Left lung (tissue), 14 donors: ENCODE data around the gene PTPRB. TPM values are rescaled to one million over a fixed set of nuclear protein-coding genes. Genes with fewer than 3 reads are reported as not detected.

Source experiments
- ATAC-seq: fragments of 200-7000 bp; cut with Tn5 transposase; one replicate; pipeline ENCODE4 v1.9.1; 2020; ENCODE audit warnings: moderate library complexity
- DNase-seq, 4 donors: peaks; one replicate each; pipeline ENCODE4 v3.0.0-alpha.2; 2013 to 2020
- H3K27ac ChIP-seq, 2 donors: fragments of 200-600 bp; sonication (generic) in 1 of 2; one replicate each; pipeline versions ENCODE4 v1.5.0 to v1.8.0; 2020 to 2021
- H3K27me3 ChIP-seq, 2 donors: fragments of 200-600 bp; sonication (generic) in 1 of 2; one replicate each; pipeline versions ENCODE4 v1.5.0 to v1.8.0; 2020 to 2021
- H3K36me3 ChIP-seq, 2 donors: fragments of 200-600 bp; sonication (generic) in 1 of 2; one replicate each; pipeline versions ENCODE4 v1.5.0 to v1.8.0; 2020 to 2021
- H3K4me1 ChIP-seq, 2 donors: fragments of 200-600 bp; one replicate each; pipeline ENCODE4 v1.8.0; 2021
- H3K4me3 ChIP-seq, 2 donors: fragments of 200-600 bp; sonication (generic) in 1 of 2; one replicate each; pipeline versions ENCODE4 v1.5.0 to v1.8.0; 2020 to 2021; ENCODE audit warnings: mild to moderate bottlenecking in 1 of 2
- H3K9me3 ChIP-seq, 2 donors: fragments of 200-600 bp; sonication (generic) in 1 of 2; one replicate each; pipeline versions ENCODE4 v1.5.0 to v1.8.0; 2020 to 2021
- CTCF ChIP-seq, 2 donors: fragments of 200-600 bp; sonication (generic) in 1 of 2; IDR thresholded peaks; one replicate each; pipeline versions ENCODE4 v1.5.0 to v1.8.0; 2021; ENCODE audit warnings: antibody characterized with exemption in 2 of 2
- intact Hi-C, 2 donors: fragments of 100-400 bp; cut with DNase I; formaldehyde crosslinking; loops; one replicate each; pipeline versions ENCODE4 v1.11.2 to v1.14.2; 2022
- long read RNA-seq, 12 donors: library from polyadenylated mRNA in 2 of 12; unstranded in 2 of 12; transcript quantifications; one replicate each; pipeline ENCODE4 v2.0.0 and lab custom pipeline, GENCODE V29; 2019 to 2026
- polyA plus RNA-seq, 6 donors: library from polyadenylated mRNA; unstranded; fragments of 120-200 nt; gene quantifications; one replicate each; pipeline ENCODE4 v1.2.1, GENCODE V29; 2013; ENCODE audit not compliant: insufficient read length in 6 of 6
- total RNA-seq, 2 donors: library from RNA; stranded (reverse); fragmentation: NEBNext Ultra II Directional; extraction: Animal tissue kit (Norgen Biotek cat#: 25700); gene quantifications; one replicate each; pipeline ENCODE4 v1.2.1, GENCODE V29; 2021
- donor health status: DM: no; HTN: yes; CAD: no.
- donor health status: DM: no; HTN: no; CAD: no.

The PTPRB gene
- total RNA-seq (10 to 100 TPM; 41.8 to 83.2 TPM), polyA plus RNA-seq (10 to 100 TPM; 34.6 to 42.3 (median 36.7) TPM)
- long read RNA-seq, donor 1, partial matches to known transcripts: 6 of 8 reads
- long read RNA-seq, donor 1, other reads (novel, unspliced or antisense): 0 of 8 reads
- long read RNA-seq, donor 2, partial matches to known transcripts: 11 of 13 reads
- long read RNA-seq, donor 2, other reads (novel, unspliced or antisense): 0 of 13 reads
- long read RNA-seq, donor 3, partial matches to known transcripts: 0 of 1 reads
- long read RNA-seq, donor 3, other reads (novel, unspliced or antisense): 0 of 1 reads
- long read RNA-seq, donor 4, partial matches to known transcripts: 1 of 5 reads
- long read RNA-seq, donor 4, other reads (novel, unspliced or antisense): 3 of 5 reads
- long read RNA-seq, donor 5, partial matches to known transcripts: 0 of 1 reads
- long read RNA-seq, donor 5, other reads (novel, unspliced or antisense): 0 of 1 reads
- long read RNA-seq, donor 6, partial matches to known transcripts: 0 of 3 reads
- long read RNA-seq, donor 6, other reads (novel, unspliced or antisense): 0 of 3 reads
- long read RNA-seq, donor 7: 0 reads
- long read RNA-seq, donor 8, partial matches to known transcripts: 0 of 2 reads
- long read RNA-seq, donor 8, other reads (novel, unspliced or antisense): 0 of 2 reads
- long read RNA-seq, donor 9: 0 reads
- long read RNA-seq, donor 10, partial matches to known transcripts: 1 of 1 reads
- long read RNA-seq, donor 10, other reads (novel, unspliced or antisense): 0 of 1 reads
- long read RNA-seq, donor 11: 0 reads
- long read RNA-seq, donor 12, partial matches to known transcripts: 5 of 5 reads
- long read RNA-seq, donor 12, other reads (novel, unspliced or antisense): 0 of 5 reads

GRCh38 chr12:70637303-70638085 lies at the start of gene PTPRB:
Gene PTPRB (minus strand): TSS chr12:70637429. CDS start chr12:70637395, 34 bp downstream.
- DNase-seq: no peak
- Histone ChIP-seq H3K4me1 (no peaks in the 10 kb centered on the region), H3K36me3 (no peaks in the 10 kb centered on the region), H3K9me3 (no peaks in the 10 kb centered on the region), H3K27me3 (no peaks in the 10 kb centered on the region), H3K4me3 (peak within 1 kb of the TSS in 1 of 2 donors; percentile 27), H3K27ac (peak within 1 kb of the TSS; percentile 15 to 70)
- TF ChIP-seq CTCF (IDR thresholded peaks at IDR 0.05): no peak
- intact Hi-C loops: no loop called here
- no peak for ATAC-seq

- no peak overlapping the region for H3K4me3 ChIP-seq
- DNase-seq (no peak), ATAC-seq (no peak)
- peaks cover 0 to 5% of the 10 kb centered on the region in 2 donors for H3K4me1 ChIP-seq
- TF ChIP-seq CTCF (IDR thresholded peaks at IDR 0.05): no peak
- H3K36me3 ChIP-seq: no peaks in the 10 kb centered on the region
- intact Hi-C loops: no loop called here
- no peak overlapping the region for H3K27ac ChIP-seq
- no peaks in the 10 kb centered on the region for H3K27me3 ChIP-seq
- H3K9me3 ChIP-seq: no peaks in the 10 kb centered on the region
Observed at GRCh38 chr12:70686907-70687306, 49.7 kb upstream of the PTPRB start.

- H3K36me3 ChIP-seq: no peaks in the 10 kb centered on the region
- no peak overlapping the region for H3K4me3 ChIP-seq
- intact Hi-C loops: no loop called here
- DNase-seq: no peak
- no peaks in the 10 kb centered on the region for H3K27me3 ChIP-seq
- no peak overlapping the region for H3K27ac ChIP-seq
- no peaks in the 10 kb centered on the region for H3K9me3 ChIP-seq
- ATAC-seq: no peak
- TF ChIP-seq CTCF (IDR thresholded peaks at IDR 0.05): no peak
- peaks cover 0 to 5% of the 10 kb centered on the region in 2 donors for H3K4me1 ChIP-seq
Observed at GRCh38 chr12:70686299-70686698, 49.1 kb upstream of the PTPRB start.

- Histone ChIP-seq H3K36me3 (no peaks in the 10 kb centered on the region), H3K9me3 (no peaks in the 10 kb centered on the region), H3K27ac (no peak overlapping the region), H3K4me1 (no peaks in the 10 kb centered on the region), H3K27me3 (no peaks in the 10 kb centered on the region), H3K4me3 (no peak overlapping the region)
- intact Hi-C loops: no loop called here
- DNase-seq (no peak), ATAC-seq (no peak)
- no peak for TF ChIP-seq CTCF (IDR thresholded peaks at IDR 0.05)
Observed at GRCh38 chr12:70683976-70684375, 46.7 kb upstream of the PTPRB start.
